ENCODE measurements around the gene C11orf87.

C11orf87 gene

GRCh38 chr11:109454857-109455256 lies 32.9 kb downstream of the C11orf87 start:
- DNase-seq: no peak

Measured in cortex of kidney (tissue), 1 donor.